GM12878 (cell line): ENCODE data around the gene SMG9. TPM values are rescaled to one million over a fixed set of nuclear protein-coding genes. Genes with fewer than 3 reads are reported as not detected.
A peak's percentile ranks its signal among the peaks of the same experiment; 100 is the strongest.

Experiments used
- ATF2 ChIP-seq: IDR thresholded peaks from 2 replicates; pipeline ENCODE4 v1.6.1; 2012; ENCODE audit warnings: low read length, inconsistent platforms
- BRCA1 ChIP-seq: IDR thresholded peaks from 2 replicates; pipeline ENCODE4 v1.6.1; 2011; ENCODE audit warnings: low read depth, low read length, improper control_type of control experiment
- CHD4 ChIP-seq: fragments of 200-600 bp; sonication (generic); IDR thresholded peaks from 2 replicates; pipeline ENCODE4 v1.6.1; 2016; ENCODE audit warnings: mild to moderate bottlenecking
- CREB1 ChIP-seq: IDR thresholded peaks from 2 replicates; pipeline ENCODE4 v1.6.1; 2012; ENCODE audit warnings: low read depth, mild to moderate bottlenecking, inconsistent platforms
- CUX1 ChIP-seq: IDR thresholded peaks from 2 replicates; pipeline ENCODE4 v1.6.1; 2012; ENCODE audit warnings: improper control_type of control experiment, low read depth, low read length; ENCODE audit not compliant: insufficient replicate concordance
- EED ChIP-seq: sonication (generic); IDR thresholded peaks from 2 replicates; pipeline ENCODE4 v1.6.1; 2016; ENCODE audit warnings: antibody characterized with exemption, low read depth
- EGR1 ChIP-seq, 2 experiments: IDR thresholded peaks; 1 replicate in 1 of 2; 2 replicates in 1 of 2; pipeline ENCODE4 v1.6.1; 2011 to 2012; ENCODE audit warnings: low read depth in 2 of 2, low read length in 2 of 2, borderline replicate concordance in 1 of 2, mild to moderate bottlenecking in 1 of 2, moderate library complexity in 1 of 2
- ETV6 ChIP-seq, 2 experiments: fragments of 450-650 bp in 1 of 2; IDR thresholded peaks in 1 of 2; conservative IDR thresholded peaks in 1 of 2; 2 replicates each; pipeline ENCODE4 v1.6.1; 2014; ENCODE audit warnings: antibody characterized with exemption in 1 of 2, borderline replicate concordance in 1 of 2, low read depth in 1 of 2, mild to moderate bottlenecking in 1 of 2, moderate library complexity in 1 of 2
- GABPA ChIP-seq: IDR thresholded peaks from 2 replicates; pipeline ENCODE4 v1.6.1; 2014; ENCODE audit warnings: antibody characterized with exemption, low read depth, mild to moderate bottlenecking, inconsistent platforms
- HCFC1 ChIP-seq: fragments of 150-350 bp; IDR thresholded peaks from 2 replicates; pipeline ENCODE4 v1.6.1; 2014; ENCODE audit warnings: low read length
- IRF3 ChIP-seq: fragments of 450-650 bp; IDR thresholded peaks from 2 replicates; pipeline ENCODE4 v1.6.1; 2014; ENCODE audit warnings: mild to moderate bottlenecking
- JUNB ChIP-seq: IDR thresholded peaks from 2 replicates; pipeline ENCODE4 v1.6.1; 2016; ENCODE audit warnings: antibody characterized with exemption, mild to moderate bottlenecking
- KAT2A ChIP-seq: conservative IDR thresholded peaks from 2 replicates; pipeline ENCODE4 v1.6.1; 2011; ENCODE audit warnings: low read depth, low read length; ENCODE audit not compliant: control insufficient read depth
- MYC ChIP-seq: IDR thresholded peaks from 2 replicates; pipeline ENCODE4 v1.6.1; 2011; ENCODE audit warnings: mild to moderate bottlenecking, low read length, moderate library complexity, inconsistent platforms; ENCODE audit not compliant: insufficient read depth, insufficient replicate concordance, insufficient read length, severe bottlenecking
- PAX8 ChIP-seq: fragments of 450-650 bp; IDR thresholded peaks from 2 replicates; pipeline ENCODE4 v1.6.1; 2017; ENCODE audit warnings: mild to moderate bottlenecking, moderate library complexity
- POLR2A ChIP-seq: IDR thresholded peaks from 2 replicates; pipeline ENCODE4 v1.6.1; 2011; ENCODE audit warnings: low read depth, mild to moderate bottlenecking, low read length
- RB1 ChIP-seq: fragments of 450-650 bp; formaldehyde crosslinking; IDR thresholded peaks from 2 replicates; pipeline ENCODE4 v1.6.1; 2017; ENCODE audit warnings: mild to moderate bottlenecking, borderline replicate concordance
- RELA ChIP-seq: fragments of 450-650 bp; IDR thresholded peaks from 2 replicates; pipeline ENCODE4 v1.8.0; 2014; ENCODE audit warnings: borderline replicate concordance; ENCODE audit not compliant: partially characterized antibody
- RFX5 ChIP-seq: IDR thresholded peaks from 2 replicates; pipeline ENCODE4 v1.6.1; 2011; ENCODE audit warnings: low read depth, low read length, improper control_type of control experiment
- SMAD1 ChIP-seq: fragments of 450-650 bp; IDR thresholded peaks from 2 replicates; pipeline ENCODE4 v1.6.1; 2018; ENCODE audit warnings: mild to moderate bottlenecking, low read depth; ENCODE audit not compliant: partially characterized antibody
- SP1 ChIP-seq: IDR thresholded peaks from one replicate; pipeline ENCODE4 v1.6.1; 2011; ENCODE audit warnings: low read depth, low read length
- SREBF1 ChIP-seq: IDR thresholded peaks from 2 replicates; pipeline ENCODE4 v1.6.1; 2012; ENCODE audit warnings: mild to moderate bottlenecking, low read length
- SREBF2 ChIP-seq: IDR thresholded peaks from 2 replicates; pipeline ENCODE4 v1.6.1; 2012; ENCODE audit warnings: mild to moderate bottlenecking, low read length
- STAT3 ChIP-seq: IDR thresholded peaks from 2 replicates; pipeline ENCODE4 v1.6.1; 2011; ENCODE audit warnings: low read depth, low read length, improper control_type of control experiment
- TAF1 ChIP-seq: IDR thresholded peaks from 2 replicates; pipeline ENCODE4 v1.6.1; 2011; ENCODE audit warnings: mild to moderate bottlenecking, low read depth, low read length, borderline replicate concordance
- TCF3 ChIP-seq: IDR thresholded peaks from 2 replicates; pipeline ENCODE4 v1.6.1; 2012; ENCODE audit warnings: low read depth, mild to moderate bottlenecking, low read length, borderline replicate concordance; ENCODE audit not compliant: insufficient read depth
- WRNIP1 ChIP-seq: IDR thresholded peaks from 2 replicates; pipeline ENCODE4 v1.6.1; 2011; ENCODE audit warnings: low read depth, low read length, improper control_type of control experiment, borderline replicate concordance
- polyA plus RNA-seq, 11 experiments: library from polyadenylated mRNA; depleted of rRNA in 4 of 11; unstranded in 6 of 11; stranded (reverse) in 5 of 11; fragments of >200 nt; fragmentation: Nextera tagmentation in 4 of 11; fragmentation: Illumina TruSeq in 1 of 11; extraction: Ambion mirVana in 4 of 11; extraction: Trizol in 1 of 11; gene quantifications; 1 replicate in 1 of 11; 2 replicates in 10 of 11; pipeline versions ENCODE4 v1.2.1 to v1.2.3, GENCODE V29; 2011 to 2016; ENCODE audit warnings: inconsistent platforms in 2 of 11, missing spikeins in 2 of 11, low read depth in 1 of 11
- total RNA-seq, 4 experiments: library from RNA; depleted of rRNA in 3 of 4; stranded (reverse); fragments of >200 nt in 3 of 4; fragmentation: Illumina TruSeq in 1 of 4; extraction: Trizol in 1 of 4; gene quantifications; 2 replicates each; pipeline versions ENCODE4 v1.2.1 to v1.2.3, GENCODE V29; 2013 to 2021

Gene SMG9
- total and polyA plus RNA-seq, 10 of the 15 experiments (the other 5 are each of a cell fraction or from before 2014, with no cell fraction given) = 0.69 to 52.2 (median 28.1) TPM

GRCh38 chr19:43725468-43725867, 29.3 kb downstream of the SMG9 start (continued):
- no peak for TF ChIP-seq EGR1 (IDR thresholded peaks at IDR 0.05; ENCODE audit: borderline replicate concordance in 1 of 2, low read depth in 2 of 2, low read length in 2 of 2)
- no peak for TF ChIP-seq BRCA1
- TF ChIP-seq PAX8 = no peak
- TF ChIP-seq SREBF2 = no peak
- no peak for TF ChIP-seq KAT2A
- TF ChIP-seq ETV6 (conservative IDR thresholded peaks at IDR 0.05 in 1 of 2, IDR thresholded peaks at IDR 0.05 in 1 of 2; ENCODE audit: borderline replicate concordance in 1 of 2, low read depth in 1 of 2) = peak in 1 of 2 experiments; percentile 45; a peak in 1 of 4 replicates
- TF ChIP-seq RFX5 = no peak
- TF ChIP-seq CUX1 = no peak
- TF ChIP-seq SP1 = no peak
- TF ChIP-seq EED = peak; percentile 78
- TF ChIP-seq ATF2 = peak; percentile 26; the same call in 1 of the 2 replicates
- TF ChIP-seq IRF3 = no peak
- TF ChIP-seq SMAD1 = no peak
- TF ChIP-seq JUNB = no peak
- TF ChIP-seq SREBF1 = no peak
- no peak for TF ChIP-seq GABPA
- no peak for TF ChIP-seq POLR2A
- no peak for TF ChIP-seq RB1
- no peak for TF ChIP-seq TAF1
- no peak for TF ChIP-seq CHD4
- no peak for TF ChIP-seq HCFC1
- no peak for TF ChIP-seq MYC
- no peak for TF ChIP-seq STAT3
- 0 out of 2 replicates have a peak, but pooled peaks have one; percentile 41 for TF ChIP-seq TCF3
- no peak for TF ChIP-seq WRNIP1
- TF ChIP-seq CREB1 = no peak
- peak; percentile 32 for TF ChIP-seq RELA
